Measurements from ENCODE around the gene DLL3. TPM values are rescaled to one million over a fixed set of nuclear protein-coding genes. Genes with fewer than 3 reads are reported as not detected.

Gene DLL3
- total RNA-seq, 6 experiments from 2014 or later, result 0.38 to 0.45 TPM; not detected in 4

GRCh38 chr19:39518458-39518857 lies 19.7 kb downstream of the DLL3 start:
- no peak overlapping the region for H3K27ac Mint-ChIP-seq
- no peaks in the 10 kb centered on the region for H3K4me1 Mint-ChIP-seq (ENCODE audit: low read depth)
- no peak for DNase-seq
- no peak for TF ChIP-seq CTCF (IDR thresholded peaks at IDR 0.05)
- H3K27me3 Mint-ChIP-seq (ENCODE audit: insufficient read depth), result peaks cover 41% of the 10 kb centered on the region
- no peak overlapping the region for H3K4me3 Mint-ChIP-seq
- H3K9me3 Mint-ChIP-seq, result peaks cover 4% of the 10 kb centered on the region; the same call in 1 of the 2 replicates
- H3K36me3 Mint-ChIP-seq (ENCODE audit: low read depth), result 0 out of 2 replicates have a peak, but pooled peaks cover 4% of the 10 kb centered on the region

- Mint-ChIP-seq H3K4me1 (ENCODE audit: low read depth) (no peaks in the 10 kb centered on the region), H3K4me3 (no peak overlapping the region), H3K27ac (no peak overlapping the region), H3K36me3 (ENCODE audit: low read depth) (0 out of 2 replicates have a peak, but pooled peaks cover 4% of the 10 kb centered on the region), H3K27me3 (ENCODE audit: insufficient read depth) (peaks cover 36% of the 10 kb centered on the region), H3K9me3 (peaks cover 4% of the 10 kb centered on the region; the same call in 1 of the 2 replicates)
- no peak for TF ChIP-seq CTCF (IDR thresholded peaks at IDR 0.05)
- DNase-seq, result no peak
Measured at GRCh38 chr19:39518975-39519374, 20.2 kb downstream of the DLL3 start.

GRCh38 chr19:39520541-39521484 lies 22.1 kb downstream of the DLL3 start:
- no peak for DNase-seq
- Mint-ChIP-seq H3K9me3 (peaks cover 4% of the 10 kb centered on the region; the same call in 1 of the 2 replicates), H3K4me1 (ENCODE audit: low read depth) (no peaks in the 10 kb centered on the region), H3K4me3 (no peak overlapping the region), H3K36me3 (ENCODE audit: low read depth) (no peaks in the 10 kb centered on the region), H3K27me3 (ENCODE audit: insufficient read depth) (peaks cover 25% of the 10 kb centered on the region), H3K27ac (no peak overlapping the region)
- no peak for TF ChIP-seq CTCF (IDR thresholded peaks at IDR 0.05)

GRCh38 chr19:39524495-39524894 lies 25.7 kb downstream of the DLL3 start:
- no peak overlapping the region for H3K27ac Mint-ChIP-seq
- DNase-seq, result no peak
- no peak for TF ChIP-seq CTCF (IDR thresholded peaks at IDR 0.05)
- H3K4me1 Mint-ChIP-seq (ENCODE audit: low read depth), result no peaks in the 10 kb centered on the region
- no peaks in the 10 kb centered on the region for H3K9me3 Mint-ChIP-seq
- H3K27me3 Mint-ChIP-seq (ENCODE audit: insufficient read depth), result no peaks in the 10 kb centered on the region; the same call in 1 of the 2 replicates
- H3K36me3 Mint-ChIP-seq (ENCODE audit: low read depth), result no peaks in the 10 kb centered on the region
- H3K4me3 Mint-ChIP-seq, result no peak overlapping the region

- Mint-ChIP-seq H3K4me3 (no peak overlapping the region), H3K4me1 (ENCODE audit: low read depth) (no peaks in the 10 kb centered on the region), H3K36me3 (ENCODE audit: low read depth) (no peaks in the 10 kb centered on the region), H3K27ac (no peak overlapping the region), H3K9me3 (no peaks in the 10 kb centered on the region), H3K27me3 (ENCODE audit: insufficient read depth) (no peaks in the 10 kb centered on the region; the same call in 1 of the 2 replicates)
- DNase-seq, result no peak
- TF ChIP-seq CTCF (IDR thresholded peaks at IDR 0.05), result no peak
Measured at GRCh38 chr19:39525205-39525604, 26.5 kb downstream of the DLL3 start.

All from HFFc6 (cell line).